Pancreas (tissue), 10 donors: ENCODE results near the gene ANKRD62. TPM values are rescaled to one million over a fixed set of nuclear protein-coding genes. Genes with fewer than 3 reads are reported as not detected.
A peak's percentile ranks its signal among the peaks of the same experiment; 100 is the strongest.
"Not testable (repeated sequence)": the region's sequence is repeated elsewhere in the genome, so short reads cannot be mapped to it uniquely, and the experiment has no call there.

ENCODE experiments used
- ATAC-seq, 4 donors: fragments of 200-7000 bp; cut with Tn5 transposase; one replicate each; pipeline versions ENCODE4 v1.8.0 to v1.9.1; 2020; ENCODE audit warnings: mild to moderate bottlenecking in 4 of 4, moderate library complexity in 4 of 4
- DNase-seq, 6 donors: peaks; one replicate each; pipeline ENCODE4 v3.0.0-alpha.2; 2020
- FAIRE-seq: peaks from 2 replicates; lab custom pipeline; 2012; peaks lifted over from hg19 to GRCh38; lab: Jason Lieb, UNC
- H3K27ac ChIP-seq, 4 donors: fragments of 200-600 bp; sonication (generic); 1 replicate in 3 of 4; 2 replicates in 1 of 4; pipeline versions ENCODE4 v1.5.0 to v1.8.0; 2020
- H3K27me3 ChIP-seq, 4 donors: fragments of 200-600 bp; one replicate each; pipeline ENCODE4 v1.8.0; 2021
- H3K36me3 ChIP-seq, 3 donors: fragments of 200-600 bp; sonication (generic) in 1 of 3; one replicate each; pipeline versions ENCODE4 v1.5.0 to v1.8.0; 2020 to 2021
- H3K4me1 ChIP-seq, 3 donors: fragments of 200-600 bp; one replicate each; pipeline ENCODE4 v1.8.0; 2021
- H3K4me3 ChIP-seq, 4 donors: fragments of 200-600 bp; sonication (generic) in 2 of 4; one replicate each; pipeline versions ENCODE4 v1.5.0 to v1.8.0; 2020 to 2021
- H3K9me3 ChIP-seq, 4 donors: fragments of 200-600 bp; one replicate each; pipeline ENCODE4 v1.8.0; 2021
- WGBS, 2 donors: extraction: QIAGEN DNeasy Blood & Tissue Kit; methylation state at CpG; one replicate each; pipeline ENCODE4 v1.1.7; 2013; 5-methylcytosine and 5-hydroxymethylcytosine counted together
- intact Hi-C, 3 donors: fragments of 100-400 bp; cut with DNase I; formaldehyde crosslinking; loops; one replicate each; pipeline versions ENCODE4 v1.11.1 to v1.14.2; 2022
- polyA plus RNA-seq, 2 donors: library from polyadenylated mRNA; stranded (reverse); fragments of 200-250 nt; gene quantifications; one replicate each; pipeline ENCODE4 v1.2.3, GENCODE V29; 2013
- total RNA-seq, 6 donors: library from RNA; stranded (reverse); fragmentation: NEBNext Ultra II Directional in 4 of 6; extraction: Animal tissue kit (Norgen Biotek cat#: 25700) in 4 of 6; gene quantifications; one replicate each; pipeline versions ENCODE4 v1.2.1 to v1.2.4, GENCODE V29; 2021 to 2023
- TF ChIP-seq, protein P1 (sequence below), 4 donors: fragments of 200-600 bp; sonication (generic) in 3 of 4; IDR thresholded peaks; one replicate each; pipeline versions ENCODE4 v1.5.0 to v1.8.0; 2021; ENCODE audit warnings: antibody characterized with exemption in 4 of 4
- donor health status: healthy with polysubstance abuse.
- donor health status: DM: no; HTN: no; CAD: no; lungs with moderate emphysema.
- donor health status: DM: no; HTN: no; CAD: no.
- donor health status: control.
- donor health status: control.
- donor health status: Bipolar disorder and iron deficiency.
- donor health status: DM: yes; HTN: yes; CAD: no.
- donor health status: DM: no; HTN: no; CAD: no.
- donor health status: DM: no; HTN: no; CAD: no.
- donor health status: DM: yes; HTN: yes; CAD: no.

The ANKRD62 gene
- total and polyA plus RNA-seq, 8 donors, result 0.38 to 5.2 (median 3.0) TPM

DNA sequence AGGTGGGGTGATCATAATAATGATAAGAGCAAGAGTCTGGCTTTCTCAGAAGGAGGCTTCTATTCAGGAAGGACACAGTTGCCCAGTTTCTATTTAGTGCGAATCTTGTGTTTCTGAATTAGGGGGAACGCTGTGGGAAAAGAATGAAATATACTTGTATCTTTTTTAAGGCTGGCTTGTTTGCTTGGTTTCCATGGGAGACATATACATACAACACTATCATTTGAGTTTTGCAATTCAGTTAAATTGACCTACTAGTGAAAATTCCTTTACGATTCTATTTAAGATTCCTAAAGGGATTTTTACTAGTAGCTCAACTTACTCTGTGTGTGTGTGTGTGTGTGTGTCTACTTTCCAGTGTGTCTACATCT is 24.7 kb upstream of the ANKRD62 start:
- no peak for FAIRE-seq
- TF ChIP-seq, protein P1, sequence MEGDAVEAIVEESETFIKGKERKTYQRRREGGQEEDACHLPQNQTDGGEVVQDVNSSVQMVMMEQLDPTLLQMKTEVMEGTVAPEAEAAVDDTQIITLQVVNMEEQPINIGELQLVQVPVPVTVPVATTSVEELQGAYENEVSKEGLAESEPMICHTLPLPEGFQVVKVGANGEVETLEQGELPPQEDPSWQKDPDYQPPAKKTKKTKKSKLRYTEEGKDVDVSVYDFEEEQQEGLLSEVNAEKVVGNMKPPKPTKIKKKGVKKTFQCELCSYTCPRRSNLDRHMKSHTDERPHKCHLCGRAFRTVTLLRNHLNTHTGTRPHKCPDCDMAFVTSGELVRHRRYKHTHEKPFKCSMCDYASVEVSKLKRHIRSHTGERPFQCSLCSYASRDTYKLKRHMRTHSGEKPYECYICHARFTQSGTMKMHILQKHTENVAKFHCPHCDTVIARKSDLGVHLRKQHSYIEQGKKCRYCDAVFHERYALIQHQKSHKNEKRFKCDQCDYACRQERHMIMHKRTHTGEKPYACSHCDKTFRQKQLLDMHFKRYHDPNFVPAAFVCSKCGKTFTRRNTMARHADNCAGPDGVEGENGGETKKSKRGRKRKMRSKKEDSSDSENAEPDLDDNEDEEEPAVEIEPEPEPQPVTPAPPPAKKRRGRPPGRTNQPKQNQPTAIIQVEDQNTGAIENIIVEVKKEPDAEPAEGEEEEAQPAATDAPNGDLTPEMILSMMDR (IDR thresholded peaks at IDR 0.05), result no peak
- WGBS, 2 donors, result 63 to 67% methylated on average over 3 of the region's 3 CpGs
- H3K9me3 ChIP-seq, result no peaks in the 10 kb centered on the region
- no peaks in the 10 kb centered on the region for H3K36me3 ChIP-seq
- intact Hi-C loops, result no loop called here
- DNase-seq, result no peak
- H3K27me3 ChIP-seq, result no peaks in the 10 kb centered on the region
- no peaks in the 10 kb centered on the region for H3K4me1 ChIP-seq
- no peak for ATAC-seq
- H3K4me3 ChIP-seq, result no peak overlapping the region
- no peak overlapping the region for H3K27ac ChIP-seq

DNA sequence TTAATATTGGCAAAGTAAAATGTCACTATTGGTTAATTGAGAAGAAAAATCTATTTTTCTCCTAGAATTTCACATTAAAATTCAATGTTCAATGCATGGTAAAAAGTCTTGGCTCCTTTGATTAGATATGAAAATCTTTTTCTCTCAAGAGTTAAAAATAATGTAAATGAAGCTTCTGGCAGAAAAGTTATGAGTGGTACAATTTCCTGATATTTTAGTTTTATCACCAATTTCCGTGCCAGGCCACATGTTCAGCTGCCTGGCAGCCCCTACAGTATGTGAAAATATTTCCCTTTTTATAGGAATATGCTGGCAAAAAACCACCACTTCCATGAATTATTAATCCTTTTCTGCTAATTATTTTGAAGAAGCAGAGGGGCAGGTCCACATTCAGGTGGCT is 22.6 kb upstream of the ANKRD62 start:
- DNase-seq, H3K27ac ChIP-seq, ATAC-seq, FAIRE-seq, H3K4me3 ChIP-seq, intact Hi-C loops, H3K36me3 ChIP-seq, H3K9me3 ChIP-seq, H3K4me1 ChIP-seq, H3K27me3 ChIP-seq: not testable (repeated sequence)
- WGBS, 2 donors, result 41 to 47% methylated on average over 1 of the region's 1 CpG

DNA sequence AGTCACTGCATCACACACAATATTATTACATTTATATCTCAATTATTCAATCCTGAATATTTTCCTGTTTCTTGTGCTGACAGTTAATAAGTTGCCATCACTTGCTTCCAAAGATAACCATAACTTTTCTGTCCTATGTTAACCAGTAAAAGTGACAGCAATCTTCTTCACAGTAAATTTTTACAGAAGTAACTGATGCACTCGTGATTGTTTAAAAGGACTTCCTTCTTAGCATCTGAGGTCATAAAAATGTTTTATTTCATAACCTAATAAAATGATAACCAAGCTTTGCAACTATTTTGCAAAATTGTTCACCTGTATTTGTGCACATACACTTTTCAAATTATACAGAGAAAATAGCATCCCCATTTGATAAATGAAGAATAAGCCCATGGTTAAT is 20.6 kb upstream of the ANKRD62 start:
- Histone ChIP-seq H3K4me1 (no peaks in the 10 kb centered on the region), H3K4me3 (no peak overlapping the region), H3K36me3 (no peaks in the 10 kb centered on the region), H3K27me3 (no peaks in the 10 kb centered on the region), H3K27ac (no peak overlapping the region), H3K9me3 (no peaks in the 10 kb centered on the region)
- no peak for FAIRE-seq
- no peak for ATAC-seq
- intact Hi-C loops, result no loop called here
- TF ChIP-seq, protein P1 (IDR thresholded peaks at IDR 0.05), result no peak
- WGBS, 2 donors, result 71 to 77% methylated on average over 1 of the region's 1 CpG
- no peak for DNase-seq

DNA sequence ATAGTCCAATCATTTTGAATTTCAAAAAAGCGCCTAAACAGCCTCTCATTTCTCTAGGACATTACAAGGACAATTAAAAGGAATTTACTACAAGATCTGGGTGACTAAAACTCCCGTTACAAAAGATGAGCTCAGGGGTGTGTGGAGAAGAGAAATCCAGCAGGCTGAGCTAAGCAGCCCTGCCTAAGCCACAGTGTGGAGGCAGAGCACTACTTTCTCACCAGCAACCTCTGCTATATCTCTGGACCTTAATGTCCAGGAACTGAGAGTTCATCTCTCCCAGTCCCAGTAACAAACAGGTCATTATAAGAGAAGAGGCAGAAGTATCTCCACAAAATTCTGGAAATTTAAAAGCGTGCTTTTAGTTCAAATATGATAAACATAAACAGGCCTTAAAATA is 18.9 kb upstream of the ANKRD62 start:
- Histone ChIP-seq H3K4me3 (no peak overlapping the region), H3K27me3 (no peaks in the 10 kb centered on the region), H3K9me3 (no peaks in the 10 kb centered on the region), H3K27ac (no peak overlapping the region), H3K4me1 (no peaks in the 10 kb centered on the region), H3K36me3 (no peaks in the 10 kb centered on the region)
- peak in 3 of 4 donors; percentile 51 to 77 (median 55) for ATAC-seq
- TF ChIP-seq, protein P1 (IDR thresholded peaks at IDR 0.05), result no peak
- DNase-seq, result peak in 1 of 6 donors; percentile 15
- FAIRE-seq, result no peak
- WGBS, 2 donors, result 82 to 89% methylated on average over 3 of the region's 3 CpGs
- intact Hi-C loops, result no loop called here

DNA sequence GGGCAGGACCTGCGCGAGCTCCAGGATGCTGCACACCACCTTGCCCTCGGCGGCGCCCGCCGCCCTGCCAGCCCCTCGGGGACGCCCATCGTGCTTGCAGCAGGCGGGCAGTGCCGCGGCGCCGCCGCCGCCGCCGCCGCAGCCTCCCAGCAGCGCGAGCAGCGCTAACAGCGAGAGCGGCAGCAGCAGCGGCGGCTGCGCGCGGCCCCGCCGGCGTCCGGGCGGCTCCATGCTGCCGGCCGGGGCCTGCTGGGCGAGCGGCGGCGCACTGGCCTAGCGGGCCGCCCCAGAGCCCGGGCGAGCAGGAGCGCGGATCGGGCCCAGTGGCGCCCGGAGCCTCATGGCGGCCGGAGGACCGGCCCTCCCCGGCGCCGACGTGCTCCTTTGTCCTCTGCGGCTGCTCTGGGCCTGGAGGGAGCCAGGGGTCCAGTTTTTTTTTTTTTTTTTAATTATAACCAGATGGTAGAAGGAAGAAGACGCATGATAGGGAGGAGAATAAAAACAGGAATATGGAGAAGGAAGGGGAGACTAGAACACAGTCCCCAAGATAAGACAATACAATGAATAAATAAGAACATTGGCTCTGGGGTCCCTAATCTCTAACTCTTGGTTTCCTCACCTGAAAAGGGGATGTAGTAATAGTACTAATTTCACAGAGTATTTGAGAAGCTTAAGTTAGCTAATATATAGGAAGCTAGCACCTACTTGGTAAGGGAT is 17.1 kb upstream of the ANKRD62 start:
- peak in 3 of 6 donors; percentile 47 to 67 (median 48) for DNase-seq
- H3K36me3 ChIP-seq, result no peaks in the 10 kb centered on the region
- no peaks in the 10 kb centered on the region for H3K27me3 ChIP-seq
- no peaks in the 10 kb centered on the region for H3K9me3 ChIP-seq
- peak; percentile 80 to 90 (median 85) for ATAC-seq
- peak overlapping the region in 2 of 4 donors; percentile 21 to 26 for H3K4me3 ChIP-seq
- no peak overlapping the region for H3K27ac ChIP-seq
- TF ChIP-seq, protein P1 (IDR thresholded peaks at IDR 0.05), result no peak
- no peak for FAIRE-seq
- no peaks in the 10 kb centered on the region for H3K4me1 ChIP-seq
- intact Hi-C loops, result no loop called here
- 25 to 35% methylated on average over 33 to 52 of the region's 59 CpGs for WGBS, 2 donors

DNA sequence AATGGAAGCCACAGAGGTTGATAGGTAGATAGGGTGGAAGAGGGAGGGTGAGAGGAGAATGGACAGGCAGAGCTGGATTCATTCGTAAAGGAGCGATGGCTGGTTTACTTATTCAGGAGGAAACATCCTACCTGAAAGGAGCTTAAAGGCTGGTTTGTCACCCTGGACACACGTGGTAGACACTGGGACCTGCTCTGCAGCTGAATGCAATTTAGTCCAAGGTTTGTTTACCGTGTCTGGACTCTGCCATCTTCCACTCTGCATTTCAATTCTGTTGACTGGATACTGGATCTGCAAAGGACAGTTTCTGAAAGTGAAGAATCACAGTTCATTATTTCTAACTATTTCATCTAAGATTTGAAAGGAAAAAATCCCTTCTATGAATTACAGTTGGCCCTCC is 15.6 kb upstream of the ANKRD62 start:
- H3K9me3 ChIP-seq, ATAC-seq, H3K36me3 ChIP-seq, intact Hi-C loops, FAIRE-seq, H3K4me3 ChIP-seq, DNase-seq, H3K4me1 ChIP-seq, H3K27me3 ChIP-seq, H3K27ac ChIP-seq: not testable (repeated sequence)
- 59 to 68% methylated on average over 2 of the region's 4 CpGs for WGBS, 2 donors
